HG03520 (cell line): ENCODE measurements around the gene PRDM2.

ENCODE experiments used
- ATAC-seq: cut with Tn5 transposase; IDR thresholded peaks from one replicate; pipeline ENCODE4 v1.9.1; 2021; ENCODE audit warnings: mild to moderate bottlenecking, moderate library complexity; ENCODE audit not compliant: unreplicated experiment

The PRDM2 gene

DNA sequence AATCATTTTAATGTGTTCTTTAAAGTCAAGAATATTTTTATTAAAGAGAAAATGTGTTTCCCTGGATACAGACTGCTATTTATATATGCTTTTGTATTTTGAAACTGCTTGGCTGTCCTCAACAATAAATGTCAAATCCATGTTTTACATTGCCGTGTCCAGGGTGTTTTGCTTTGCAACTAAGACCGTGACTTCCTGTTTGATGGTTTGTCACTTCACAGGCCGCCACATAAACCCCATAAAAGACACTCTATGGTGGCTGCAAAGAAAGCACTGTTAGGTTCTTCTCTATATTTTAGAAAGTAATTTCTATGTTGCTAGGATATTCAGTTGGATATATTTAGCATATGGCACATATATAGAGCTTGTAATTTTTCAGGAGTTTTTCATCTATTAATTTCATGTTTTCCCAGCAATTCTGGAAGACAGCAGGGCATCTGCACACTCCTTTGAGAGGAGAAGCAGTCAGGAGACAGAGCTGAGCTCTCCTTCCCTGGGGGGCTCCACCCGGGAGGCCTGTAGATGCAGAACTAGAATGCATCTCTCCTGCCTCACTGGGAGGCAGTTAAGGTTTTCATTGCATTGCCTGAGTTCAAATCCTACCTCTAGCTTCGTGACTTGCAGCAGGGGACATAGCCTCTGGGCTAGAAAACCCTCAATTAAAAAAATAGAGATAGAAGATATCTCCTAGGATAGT is 33.1 kb downstream of the PRDM2 start:
- no peak for ATAC-seq

DNA sequence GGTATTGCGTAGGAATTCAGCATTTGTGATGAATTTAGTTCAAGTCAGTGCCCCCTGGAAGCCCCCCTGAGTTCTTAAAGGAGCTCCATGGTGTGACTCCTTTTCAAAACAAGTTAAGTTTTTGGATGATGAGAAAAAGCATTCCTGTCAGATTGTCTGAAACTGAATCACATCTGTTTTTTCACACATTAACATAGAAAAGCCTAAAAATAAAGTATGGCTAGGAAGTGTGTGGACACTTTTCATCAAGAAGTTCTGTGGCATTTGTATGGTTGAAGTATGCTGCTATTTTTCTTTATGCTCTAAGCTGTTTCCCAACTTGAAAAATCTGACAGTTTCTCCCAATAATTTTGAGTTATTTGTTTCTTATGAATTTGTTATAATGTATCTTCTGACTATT is 33.7 kb downstream of the PRDM2 start:
- no peak for ATAC-seq

DNA sequence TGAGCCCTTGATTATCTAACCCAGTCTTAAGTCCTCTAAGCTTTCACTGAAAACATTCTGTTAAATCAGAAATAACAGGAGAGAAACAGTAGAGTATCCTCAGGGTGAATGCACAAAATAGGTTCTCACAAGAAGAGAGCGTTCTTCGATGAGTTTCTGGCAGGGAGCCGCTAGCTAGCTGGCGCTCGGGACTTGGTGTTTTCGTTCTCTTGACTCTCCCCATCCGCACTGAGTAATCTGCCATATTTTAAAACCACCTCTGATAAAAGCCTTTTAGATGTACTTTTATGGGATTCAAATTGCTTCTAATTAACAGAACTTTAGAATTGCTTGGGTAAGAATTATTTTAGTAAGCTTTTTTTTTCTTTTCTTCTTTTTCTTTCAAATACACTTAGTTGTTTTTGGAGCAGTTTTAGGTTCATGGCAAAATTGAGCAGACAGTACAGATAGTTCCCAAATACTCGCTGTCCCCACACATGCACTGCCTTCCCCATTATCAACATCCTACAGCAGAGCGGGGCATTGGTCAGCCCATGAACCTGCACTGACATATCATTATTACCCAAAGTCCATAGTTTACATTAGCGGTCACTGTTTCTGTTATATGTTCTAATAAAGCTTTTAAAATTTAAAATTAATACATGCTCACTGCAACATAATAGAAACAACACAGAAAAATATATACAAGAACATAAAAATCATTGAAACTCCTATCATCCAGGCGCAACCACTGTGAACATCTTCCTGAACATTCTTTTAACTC is 35.4 kb downstream of the PRDM2 start:
- ATAC-seq, result no peak

DNA sequence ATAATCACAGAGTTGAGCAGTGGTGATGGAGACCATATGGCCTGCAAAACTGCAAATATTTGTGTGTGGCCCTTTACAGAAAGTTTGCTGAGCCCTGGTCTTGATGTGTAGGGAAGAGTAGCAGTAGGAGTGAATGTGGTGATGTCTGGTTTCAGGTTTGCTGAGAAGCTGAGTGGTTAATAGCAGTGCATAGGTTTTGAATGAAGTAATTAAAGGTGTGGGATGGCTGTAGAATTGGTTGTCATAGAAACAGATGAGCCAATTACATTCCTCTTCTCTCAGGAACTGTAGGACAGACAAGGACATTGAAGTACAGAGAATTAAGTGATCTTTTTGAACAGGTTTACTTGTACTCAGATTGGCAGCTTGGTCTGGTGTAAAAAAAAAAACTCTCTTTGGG is 37.4 kb downstream of the PRDM2 start:
- ATAC-seq, result no peak

DNA sequence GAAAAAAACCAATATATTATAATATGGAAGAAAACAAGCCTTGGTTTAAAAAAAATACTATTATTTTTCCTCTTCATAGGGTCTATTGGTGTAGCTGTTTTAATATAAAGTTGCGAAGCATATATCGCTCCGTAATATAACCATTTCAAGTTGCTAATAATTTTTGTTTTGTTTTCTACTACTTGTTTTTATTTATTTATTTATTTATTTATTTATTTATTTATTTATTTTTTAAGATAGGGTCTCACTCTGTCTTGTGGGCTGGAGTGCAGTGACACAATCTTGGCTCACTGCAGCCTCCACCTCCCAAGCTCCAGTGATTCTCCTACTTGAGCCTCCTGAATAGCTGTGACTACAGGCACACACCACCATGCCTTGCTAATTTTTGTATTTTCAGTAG is 46.4 kb downstream of the PRDM2 start:
- no peak for ATAC-seq

DNA sequence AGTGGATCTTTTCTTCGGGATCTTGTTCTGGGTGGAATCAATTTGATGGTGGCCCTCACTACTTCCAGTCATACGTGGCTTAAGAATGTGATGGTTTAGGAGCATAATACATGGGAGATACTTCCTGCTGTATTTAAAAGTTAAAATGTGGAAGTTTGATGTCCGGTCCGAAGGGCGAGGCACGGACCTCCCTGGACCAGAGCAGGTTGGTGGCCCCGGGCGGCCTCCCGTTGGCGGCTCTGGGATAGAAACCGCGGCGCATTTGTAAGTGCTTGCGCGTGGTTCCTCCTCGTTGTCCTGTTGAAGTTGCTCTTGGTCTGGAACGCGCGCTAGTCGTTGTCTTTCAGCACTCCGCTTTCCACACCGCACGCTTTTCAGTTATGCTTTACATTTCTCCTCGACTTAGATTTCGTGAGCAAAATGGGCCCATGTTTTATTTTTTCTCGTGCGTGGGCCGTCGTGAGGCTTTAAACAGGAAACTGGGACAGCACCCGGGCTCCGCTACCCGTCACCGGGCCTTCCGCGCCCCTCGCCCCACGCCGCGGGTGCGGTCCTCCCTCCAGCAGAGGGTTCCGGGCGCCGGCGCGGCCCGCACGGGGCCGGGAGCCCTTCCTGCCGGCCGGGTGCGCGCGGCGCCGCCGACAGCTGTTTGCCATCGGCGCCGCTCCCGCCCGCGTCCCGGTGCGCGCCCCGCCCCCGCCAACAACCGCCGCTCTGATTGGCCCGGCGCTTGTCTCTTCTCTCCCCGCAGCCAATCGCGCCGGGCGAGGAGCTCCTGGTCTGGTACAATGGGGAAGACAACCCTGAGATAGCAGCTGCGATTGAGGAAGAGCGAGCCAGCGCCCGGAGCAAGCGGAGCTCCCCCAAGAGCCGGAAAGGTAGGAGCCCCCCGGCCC is 48.9 kb downstream of the PRDM2 start:
- peak; percentile 73 for ATAC-seq

DNA sequence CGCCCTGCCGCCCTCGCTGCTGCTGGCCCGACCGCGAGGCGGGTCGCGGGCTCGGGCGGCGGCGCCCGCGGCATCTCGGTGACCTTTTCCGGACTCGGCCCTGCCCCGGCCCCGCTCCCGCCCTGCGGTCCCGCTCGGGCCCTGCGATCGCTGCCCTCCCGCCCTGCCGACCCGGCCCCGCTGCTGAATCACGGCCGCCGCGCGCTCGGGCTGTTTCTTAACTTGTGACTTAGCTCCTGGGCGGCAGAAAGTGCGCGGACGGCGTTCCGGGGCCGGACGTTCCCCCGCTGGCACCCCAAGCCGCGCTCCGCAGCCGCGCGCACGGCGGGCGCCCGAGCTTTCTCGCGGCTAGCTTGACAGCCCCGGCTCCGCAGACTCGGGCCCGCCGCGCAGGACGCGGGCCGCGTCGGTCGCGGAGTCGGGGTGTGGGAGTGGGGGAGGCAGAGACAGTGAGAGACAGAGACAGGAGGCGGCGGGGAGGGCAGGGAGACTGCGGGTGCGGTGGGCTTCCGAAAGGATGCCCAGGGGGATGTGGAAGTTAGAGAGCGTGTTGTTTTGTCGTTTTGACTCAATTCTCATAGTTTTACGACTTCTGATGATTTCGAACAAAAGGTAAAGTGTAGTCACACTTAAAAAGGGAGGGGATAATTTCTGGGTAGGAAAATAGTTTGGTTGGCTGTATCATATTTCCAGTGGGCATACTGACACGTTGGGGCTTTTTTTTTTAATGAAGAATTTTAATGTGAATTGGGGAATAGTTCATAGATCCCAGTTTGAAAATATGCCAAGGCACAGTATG is 49.8 kb downstream of the PRDM2 start:
- peak; percentile 21 for ATAC-seq

DNA sequence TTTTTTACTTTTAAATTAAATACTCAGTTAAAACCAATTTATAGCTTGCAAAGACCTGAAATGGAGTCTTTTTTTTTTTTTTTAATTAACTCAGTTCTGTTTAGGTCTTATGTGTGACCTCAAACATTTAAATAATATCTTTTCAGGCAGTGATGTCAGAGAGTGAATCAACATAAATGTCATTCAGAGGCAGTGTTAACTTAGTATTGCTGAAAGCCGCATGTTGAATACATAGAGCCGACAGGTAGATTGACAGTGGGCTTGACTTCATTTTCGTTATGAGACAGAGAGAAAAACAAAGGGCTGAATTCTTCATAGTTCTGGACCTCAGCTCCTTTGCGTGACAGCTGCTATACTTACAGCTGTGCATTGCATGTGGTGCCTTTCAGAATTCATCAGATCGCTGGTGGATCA is 51.5 kb downstream of the PRDM2 start:
- ATAC-seq, result peak; percentile 38

DNA sequence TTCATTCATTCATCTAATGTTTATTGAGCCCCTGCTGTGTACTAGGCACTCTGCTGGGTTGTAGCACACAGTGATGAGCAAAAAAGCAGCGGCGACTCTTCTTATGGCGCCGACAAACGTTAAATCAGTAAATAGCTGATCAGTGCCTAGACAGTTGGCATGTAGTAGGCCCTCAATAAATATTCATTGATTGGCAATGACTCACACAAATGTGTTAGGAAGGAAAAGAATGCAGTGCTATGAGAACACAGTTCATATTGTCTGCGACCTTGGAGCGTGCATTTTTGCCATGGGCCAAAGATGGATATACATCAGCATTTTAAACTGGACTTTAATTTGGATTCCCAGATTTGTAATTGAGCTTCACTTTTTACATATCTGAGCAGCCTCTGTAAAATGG is 52.0 kb downstream of the PRDM2 start:
- no peak for ATAC-seq

DNA sequence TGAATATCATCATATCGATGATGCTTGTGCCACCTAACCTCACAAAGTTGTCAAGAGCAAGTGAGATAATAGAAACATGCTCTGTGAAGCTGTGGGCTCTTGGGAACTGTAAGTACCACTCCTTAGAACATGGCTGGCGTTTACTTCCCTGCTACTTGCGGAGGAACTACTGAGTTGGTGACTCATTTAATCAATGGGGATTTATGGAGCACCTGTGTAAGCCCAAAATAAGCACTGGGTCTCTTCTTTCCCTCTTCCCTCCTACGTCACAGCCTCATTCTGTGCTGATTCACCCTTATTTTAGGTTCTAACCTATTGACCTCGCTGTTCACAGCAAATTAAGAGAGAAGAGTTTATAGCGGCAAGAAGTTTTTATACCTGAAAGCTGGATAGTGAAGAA is 52.9 kb downstream of the PRDM2 start:
- no peak for ATAC-seq

DNA sequence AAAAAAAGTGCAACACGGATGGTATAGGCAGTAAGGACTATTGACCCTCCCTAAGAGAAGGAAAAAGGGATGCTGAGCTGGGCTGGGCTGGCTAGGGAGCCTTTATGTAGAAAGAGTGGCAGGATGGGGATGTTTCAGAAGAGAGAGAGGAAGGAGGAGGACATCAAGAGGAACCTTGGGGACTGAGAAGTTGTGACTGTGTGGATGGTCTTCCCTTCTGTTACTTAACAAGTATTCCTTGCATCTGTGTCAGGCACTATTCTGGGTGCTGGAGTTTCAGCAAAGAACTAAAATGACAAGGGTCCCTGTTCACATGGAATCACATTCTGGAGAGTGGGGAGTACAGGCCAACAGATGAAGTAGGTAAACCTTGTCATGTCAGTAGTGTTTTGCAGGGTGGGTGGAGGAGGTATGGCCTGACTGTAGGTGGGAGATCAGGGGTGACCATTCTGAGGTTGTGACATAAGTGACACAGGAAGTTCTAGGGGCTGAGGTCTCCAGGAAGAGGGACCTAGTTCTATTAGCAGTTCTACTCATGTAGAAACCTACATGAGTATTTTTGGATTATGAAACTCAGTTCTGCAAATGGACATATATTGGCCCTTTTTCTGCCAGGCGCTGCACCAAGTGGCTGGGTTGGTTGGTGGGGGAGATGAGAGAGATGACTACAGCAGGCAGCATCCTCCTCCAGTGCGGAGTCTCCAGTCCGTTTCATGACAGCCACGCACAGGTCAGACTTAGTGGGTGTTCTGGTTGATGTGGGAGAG is 53.8 kb downstream of the PRDM2 start:
- ATAC-seq, result peak; percentile 30

DNA sequence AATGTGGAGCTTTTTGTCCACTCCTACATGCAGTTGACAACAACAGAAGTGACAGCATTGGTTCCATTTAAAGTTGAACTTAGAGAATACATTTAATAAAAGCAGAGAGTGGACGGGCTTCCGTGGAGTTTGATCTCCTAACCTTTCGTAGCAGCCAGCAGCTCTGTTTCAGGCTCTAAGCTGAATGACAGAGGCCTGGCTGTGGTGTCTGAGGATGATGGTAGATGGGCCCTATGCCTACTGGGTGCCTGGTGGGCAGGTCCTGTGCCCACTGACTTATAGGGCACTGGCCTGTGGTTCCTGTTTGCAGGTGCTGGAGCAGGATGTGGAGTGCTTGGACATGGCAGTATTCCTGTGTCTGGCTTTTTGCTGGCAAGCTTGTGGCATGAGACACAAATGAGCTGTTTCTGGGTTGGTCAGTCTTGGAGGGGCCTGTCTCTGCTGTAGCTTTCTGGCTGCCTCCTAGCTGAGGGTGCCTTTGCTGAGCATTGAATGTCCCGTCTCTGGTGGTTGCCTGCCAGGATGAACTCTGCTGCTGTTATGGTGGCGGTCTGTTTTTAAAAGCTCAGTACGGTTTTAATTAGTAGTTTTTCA is 54.6 kb downstream of the PRDM2 start:
- ATAC-seq, result no peak

DNA sequence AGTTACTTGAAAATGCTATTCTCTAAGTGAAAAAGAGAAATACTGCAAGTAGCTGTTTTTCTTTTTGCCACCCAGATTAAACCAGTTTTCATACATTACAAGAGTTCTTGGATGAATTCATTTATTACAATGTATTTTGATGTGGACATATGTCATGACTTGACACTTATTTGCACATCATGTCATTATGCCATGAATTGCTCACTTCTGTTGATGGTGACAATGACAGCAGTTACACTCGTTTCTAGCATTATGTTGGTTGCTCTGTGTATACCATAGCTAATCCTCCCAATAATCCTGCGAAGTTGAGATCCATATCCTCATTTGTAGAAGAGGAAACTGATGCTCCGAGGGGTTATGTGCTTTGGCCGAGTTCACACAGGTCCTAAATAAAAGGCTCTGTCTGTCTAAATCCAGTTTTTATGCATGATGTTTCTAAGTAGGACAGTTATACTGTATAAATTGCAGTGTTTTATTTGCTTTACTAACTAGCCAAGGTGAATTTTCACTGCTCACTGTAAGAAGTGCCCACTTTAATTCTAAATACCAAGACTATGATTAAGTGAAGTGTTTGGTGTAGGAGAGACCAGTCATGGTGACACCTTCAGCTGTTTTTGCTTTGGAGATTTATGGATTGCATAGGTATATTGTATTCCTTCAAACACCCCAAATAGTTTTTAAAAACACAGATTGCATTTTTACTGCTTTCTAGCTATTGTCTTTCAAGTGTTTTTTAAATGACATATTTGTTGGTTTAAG is 56.7 kb downstream of the PRDM2 start:
- ATAC-seq, result no peak

DNA sequence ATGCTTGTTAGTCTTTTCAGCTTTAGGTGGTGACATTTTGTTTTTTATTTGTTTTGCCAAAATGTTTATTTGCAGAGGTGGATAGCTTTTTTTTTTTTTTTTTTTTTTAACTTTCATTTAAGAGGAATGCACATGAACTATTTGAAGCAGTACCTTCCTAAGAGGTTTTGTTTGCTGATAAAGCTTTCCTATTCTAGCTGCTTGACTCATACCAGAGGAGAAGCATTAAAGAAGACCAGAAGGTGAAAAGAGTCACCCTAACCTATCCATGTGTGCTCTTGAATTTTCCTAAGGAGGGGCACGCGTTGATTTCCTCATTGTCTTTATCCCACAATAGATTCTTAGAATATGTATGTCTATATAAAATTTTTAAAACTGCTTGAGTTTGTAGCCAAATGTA is 57.7 kb downstream of the PRDM2 start:
- no peak for ATAC-seq

DNA sequence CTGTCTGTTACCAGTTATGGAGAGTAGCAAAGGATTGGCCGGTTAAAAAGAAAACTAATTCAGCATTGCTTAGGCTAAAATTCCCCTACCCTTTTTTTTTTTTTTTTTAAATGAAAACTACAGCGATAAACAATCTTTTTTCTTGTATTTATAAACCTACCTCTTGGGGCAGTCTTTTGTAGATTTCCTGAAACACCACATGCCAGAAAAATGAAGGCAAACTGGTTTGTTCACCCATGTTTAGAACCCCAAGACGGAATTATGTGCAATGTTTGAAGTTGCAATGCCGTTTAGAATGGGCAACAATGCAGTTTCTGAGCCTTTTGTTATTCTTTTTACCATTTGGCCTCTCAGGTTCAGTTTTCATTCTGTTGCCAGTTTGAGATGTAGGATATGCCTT is 59.1 kb downstream of the PRDM2 start:
- no peak for ATAC-seq

DNA sequence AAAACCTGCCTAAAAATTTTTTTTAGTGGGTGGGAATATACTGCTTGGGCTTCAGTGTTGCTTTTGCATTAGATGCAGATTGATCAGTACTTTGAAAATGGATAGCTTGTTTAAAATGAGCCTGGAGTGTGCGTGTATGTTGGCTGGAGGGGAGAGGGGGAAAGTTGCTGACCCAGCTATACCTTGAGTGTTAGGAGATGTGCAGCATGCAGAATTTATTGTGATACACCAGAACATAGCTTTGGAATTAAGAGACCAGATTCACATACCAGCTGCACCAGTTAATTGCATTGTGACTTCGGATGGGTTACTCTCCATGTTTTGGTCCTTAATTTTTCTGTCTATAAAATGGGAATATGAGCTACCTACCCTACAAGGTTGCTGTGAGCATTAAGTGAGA is 60.4 kb downstream of the PRDM2 start:
- no peak for ATAC-seq

DNA sequence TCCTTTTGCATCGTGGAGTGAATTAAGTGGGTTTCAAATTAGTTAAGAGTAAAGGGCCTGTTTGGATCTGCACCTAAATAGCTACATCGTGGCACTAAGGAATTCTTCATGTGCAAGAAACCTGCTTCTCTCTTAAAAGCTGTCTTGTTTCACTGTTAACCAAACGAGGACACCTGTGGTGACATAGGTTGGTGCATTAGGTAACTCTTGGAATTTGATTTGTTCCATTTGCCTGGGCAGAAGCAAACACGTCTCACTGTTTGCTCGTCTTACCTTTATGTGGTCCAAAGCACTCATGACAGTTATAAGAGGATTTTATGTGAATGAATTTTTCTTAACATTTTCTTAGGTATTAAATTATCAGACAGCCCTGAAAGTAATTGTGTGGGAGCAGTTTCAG is 60.9 kb downstream of the PRDM2 start:
- no peak for ATAC-seq

DNA sequence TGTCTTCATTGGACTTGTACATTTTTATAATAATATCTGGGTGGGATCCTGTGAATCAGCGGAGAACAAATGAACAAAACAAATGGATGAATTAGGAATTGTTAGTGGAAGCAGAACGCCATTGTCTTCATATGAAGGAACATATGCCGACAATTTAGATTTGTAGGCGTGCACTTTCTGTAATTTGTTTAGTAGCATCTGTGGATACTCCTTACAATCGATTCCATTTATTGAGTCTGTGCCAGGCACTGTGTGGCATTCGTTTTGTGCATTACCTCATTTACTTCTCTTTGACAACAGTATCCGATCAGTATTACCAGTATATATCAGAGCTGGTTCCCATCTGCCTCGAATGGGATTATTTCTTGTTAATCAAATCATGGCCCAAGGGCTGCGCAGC is 61.9 kb downstream of the PRDM2 start:
- ATAC-seq, result no peak

DNA sequence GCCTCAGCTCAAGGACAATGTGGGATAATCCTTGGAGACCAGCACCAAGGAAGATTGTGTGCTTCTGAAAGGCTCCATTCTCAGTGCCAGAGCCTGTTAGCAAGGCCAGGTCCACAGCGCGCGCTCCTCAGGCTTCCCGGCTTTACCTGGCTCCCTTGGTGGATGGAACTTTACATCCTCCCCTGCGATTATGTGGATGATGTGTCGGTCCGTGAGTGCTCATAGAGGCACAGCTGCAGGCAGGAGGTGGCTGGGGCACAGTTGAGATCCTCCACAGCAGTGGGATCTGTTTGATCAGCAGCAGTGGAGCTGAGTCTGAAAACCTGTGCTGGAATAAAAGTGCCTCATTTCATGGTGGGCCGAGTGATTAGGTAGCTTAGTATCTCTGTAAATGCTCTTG is 62.7 kb downstream of the PRDM2 start:
- no peak for ATAC-seq
